K562 (cell line): Measurements from ENCODE around the gene GASK1A. TPM values are rescaled to one million over a fixed set of nuclear protein-coding genes. Genes with fewer than 3 reads are reported as not detected.

Experiments
- ATAC-seq: fragments of 200-7000 bp; cut with Tn5 transposase; 3 replicates; pipeline ENCODE4 v1.9.1; 2020; ENCODE audit warnings: moderate library complexity
- BruUV-seq: library from RNA; stranded (reverse); fragments of 400-500 nt; replicated peaks from 2 replicates; lab custom pipeline; 2021; lab: Mats Ljungman, UMichigan
- CTCF ChIA-PET: fragments of 300-600 bp; formaldehyde crosslinking; extraction: SDS; loops from one replicate; lab custom pipeline; 2021; ENCODE audit warnings: low intra/inter-chr PET ratio; lab: Yijun Ruan, JAX
- POLR2A ChIA-PET: fragments of 300-600, 350-650 bp; sonication (Branson Sonifier 250); formaldehyde crosslinking; extraction: SDS; loops from one replicate; lab custom pipeline; 2021; ENCODE audit warnings: antibody characterized with exemption, inconsistent platforms; lab: Yijun Ruan, JAX
- DNase-seq, 4 experiments: peaks; one replicate each; pipeline versions ENCODE4 v3.0.0 to v3.0.0-alpha.2; 2011 to 2018; ENCODE audit warnings: low spot score in 3 of 4, mixed read lengths in 3 of 4; ENCODE audit errors: extremely low read depth in 1 of 4
- FAIRE-seq: peaks from 2 replicates; lab custom pipeline; 2011; peaks lifted over from hg19 to GRCh38; lab: Jason Lieb, UNC
- H2AFZ ChIP-seq: 2 replicates; pipeline ENCODE4 v1.6.0; 2011; ENCODE audit warnings: low read depth, low read length, control low read depth, inconsistent platforms
- H3K27ac ChIP-seq: fragments of 200-600 bp; 3 replicates; pipeline ENCODE4 v1.8.0; 2011; ENCODE audit warnings: low read depth, mild to moderate bottlenecking, control low read depth, inconsistent platforms, low read length, moderate library complexity, mixed read lengths; ENCODE audit errors: extremely low read depth
- H3K27me3 ChIP-seq, 2 experiments: fragments of 300-600 bp in 1 of 2; 2 replicates in 1 of 2; 3 replicates in 1 of 2; pipeline versions ENCODE4 v1.6.0 to v1.8.0; 2011; ENCODE audit warnings: inconsistent platforms in 2 of 2, low read length in 2 of 2, mild to moderate bottlenecking in 1 of 2, mixed read lengths in 1 of 2, moderate library complexity in 1 of 2; ENCODE audit not compliant: control insufficient read depth in 2 of 2, insufficient read depth in 2 of 2
- H3K36me3 ChIP-seq: fragments of 300-600 bp; 3 replicates; pipeline ENCODE4 v1.8.0; 2011; ENCODE audit warnings: mild to moderate bottlenecking, low read length, inconsistent platforms; ENCODE audit not compliant: control insufficient read depth, insufficient read depth
- H3K4me1 ChIP-seq, 2 experiments: fragments of 200-600 bp in 1 of 2; replicated peaks in 1 of 2; 2 replicates in 1 of 2; 3 replicates in 1 of 2; pipeline versions ENCODE4 v1.5.1 to v1.8.0; 2011; ENCODE audit warnings: inconsistent platforms in 2 of 2, low read length in 2 of 2, mild to moderate bottlenecking in 1 of 2, mixed read lengths in 1 of 2, moderate library complexity in 1 of 2; ENCODE audit not compliant: control insufficient read depth in 2 of 2, insufficient read depth in 2 of 2
- H3K4me2 ChIP-seq: 2 replicates; pipeline ENCODE4 v1.6.1; 2011; ENCODE audit warnings: low read length, control low read depth, inconsistent platforms, mixed read lengths; ENCODE audit not compliant: insufficient read depth
- H3K4me3 ChIP-seq: fragments of 200-600 bp; sonication (generic), shearing (Covaris generic); 2 replicates; pipeline ENCODE4 v1.5.1; 2016; ENCODE audit warnings: control low read depth, inconsistent platforms
- H3K79me2 ChIP-seq: fragments of 200-600 bp; 3 replicates; pipeline ENCODE4 v1.8.0; 2011; ENCODE audit warnings: low read length, inconsistent platforms; ENCODE audit not compliant: control insufficient read depth, insufficient read depth
- H3K9ac ChIP-seq, 2 experiments: 2 replicates each; pipeline versions ENCODE4 v1.6.0 to v1.6.1; 2011; ENCODE audit warnings: low read depth in 2 of 2, low read length in 2 of 2, control low read depth in 1 of 2, inconsistent platforms in 1 of 2, mild to moderate bottlenecking in 1 of 2, mixed read lengths in 1 of 2; ENCODE audit not compliant: insufficient read depth in 1 of 2
- H3K9me1 ChIP-seq: one replicate; pipeline ENCODE4 v1.6.0; 2011; ENCODE audit warnings: inconsistent platforms, mild to moderate bottlenecking, low read length, moderate library complexity; ENCODE audit not compliant: control insufficient read depth, insufficient read depth
- H3K9me3 ChIP-seq: replicated peaks from 2 replicates; pipeline ENCODE4 v1.5.1; 2011; ENCODE audit warnings: low read depth, low read length, inconsistent platforms; ENCODE audit not compliant: control insufficient read depth, insufficient read depth
- H4K20me1 ChIP-seq: replicated peaks from 2 replicates; pipeline ENCODE4 v1.6.1; 2011; ENCODE audit warnings: low read length, inconsistent platforms, mixed read lengths; ENCODE audit not compliant: control insufficient read depth, insufficient read depth
- ARID2 ChIP-seq: fragments of 450-650 bp; IDR thresholded peaks from 2 replicates; pipeline ENCODE4 v1.6.1; 2017; ENCODE audit warnings: antibody characterized with exemption, mild to moderate bottlenecking
- CLOCK ChIP-seq: fragments of 250-450 bp; sonication (Bioruptor Pico); IDR thresholded peaks from 2 replicates; pipeline ENCODE4 v1.4.0; 2020; ENCODE audit warnings: mild to moderate bottlenecking, moderate library complexity, borderline replicate concordance
- ZBTB34 ChIP-seq: fragments of 250-450 bp; sonication (Bioruptor Pico); IDR thresholded peaks from 2 replicates; pipeline ENCODE4 v1.8.0; 2021; ENCODE audit warnings: mild to moderate bottlenecking, moderate library complexity
- WGBS: fragments of 100-300 bp; shearing (Covaris generic); methylation state at CpG from one replicate; pipeline ENCODE4 v1.1.6; 2016; ENCODE audit warnings: low coverage, mixed read lengths; ENCODE audit not compliant: insufficient coverage; ENCODE audit errors: missing lambda C conversion rate; 5-methylcytosine and 5-hydroxymethylcytosine counted together
- in situ Hi-C: fragments of 300-500 bp; cut with MboI; formaldehyde crosslinking; loops from 4 replicates; pipeline ENCODE4 v1.15.0; 2018; ENCODE audit warnings: inconsistent platforms, mixed read lengths
- intact Hi-C: fragments of 100-400 bp; cut with micrococcal nuclease; formaldehyde crosslinking; loops from 2 replicates; pipeline ENCODE4 v1.14.2; 2022
- polyA plus RNA-seq, 8 experiments: library from polyadenylated mRNA; depleted of rRNA in 4 of 8; stranded (reverse) in 5 of 8; unstranded in 3 of 8; fragments of >200 nt; fragmentation: Nextera tagmentation in 2 of 8; fragmentation: Illumina TruSeq in 1 of 8; extraction: Ambion mirVana in 2 of 8; extraction: Trizol in 1 of 8; gene quantifications; 2 replicates each; pipeline versions ENCODE4 v1.2.1 to v1.2.3, GENCODE V29; 2011 to 2014; ENCODE audit warnings: inconsistent platforms in 1 of 8, missing spikeins in 1 of 8
- total RNA-seq, 7 experiments: library from RNA; depleted of rRNA in 6 of 7; stranded (reverse); fragments of >200 nt in 6 of 7; fragmentation: Illumina TruSeq in 2 of 7; extraction: Trizol in 2 of 7; gene quantifications; 2 replicates each; pipeline versions ENCODE4 v1.2.1 to v1.2.3, GENCODE V29; 2011 to 2021; ENCODE audit warnings: low replicate concordance in 1 of 7

The GASK1A gene
- total and polyA plus RNA-seq, 9 of the 15 experiments (the other 6 are each of a cell fraction or from before 2014, with no cell fraction given) = 0.04 to 0.11 (median 0.05) TPM; not detected in 5

- H3K9me1 ChIP-seq = no peaks in the 10 kb centered on the region
- POLR2A ChIA-PET = interaction anchor here (0.7 to 1.3 kb wide), 2 partner anchors 13 to 23 kb away, joined by 3 to 4 read pairs; no protein-coding TSS in a partner anchor
- TF ChIP-seq ZBTB34 (CRISPR knock-in tag) (no peak), CLOCK (CRISPR knock-in tag) (no peak), ARID2 (no peak)
- H3K4me2 ChIP-seq = no peak overlapping the region
- H3K79me2 ChIP-seq = no peaks in the 10 kb centered on the region
- no peak overlapping the region for H3K27ac ChIP-seq
- no peaks in the 10 kb centered on the region; the same call in 1 of the 2 replicates for H4K20me1 ChIP-seq
- FAIRE-seq (no peak), ATAC-seq (no peak), DNase-seq (no peak)
- no peaks in the 10 kb centered on the region for H3K27me3 ChIP-seq
- H3K9me3 ChIP-seq = no peaks in the 10 kb centered on the region
- no TSS peak for BruUV-seq
- no peak overlapping the region for H3K4me3 ChIP-seq
- H2AFZ ChIP-seq = no peak overlapping the region
- H3K4me1 ChIP-seq = peaks cover 5 to 9% of the 10 kb centered on the region in 2 experiments; a peak in 4 of 5 replicates
- in situ Hi-C loops = no loop called here
- peaks cover 10% of the 10 kb centered on the region; the same call in 1 of the 3 replicates for H3K36me3 ChIP-seq
- 53% methylated on average over 5 of the region's 5 CpGs for WGBS
- intact Hi-C loops = no loop called here
- CTCF ChIA-PET = no interaction called here
- H3K9ac ChIP-seq = no peak overlapping the region
These were observed 102.7 kb downstream of the GASK1A start for GRCh38 chr3:43081796-43082195.
